GM18861 (cell line): ENCODE results near the gene GARS1.

Source experiments
- ATAC-seq: cut with Tn5 transposase; IDR thresholded peaks from one replicate; pipeline ENCODE4 v1.9.1; 2021; ENCODE audit not compliant: unreplicated experiment

GARS1 gene

GRCh38 chr7:30674420-30674819, 79.7 kb downstream of the GARS1 start:
- no peak for ATAC-seq

GRCh38 chr7:30674876-30675275, 80.2 kb downstream of the GARS1 start:
- ATAC-seq: no peak

GRCh38 chr7:30678805-30679204, 84.1 kb downstream of the GARS1 start:
- no peak for ATAC-seq

- no peak for ATAC-seq
These were observed 85.0 kb downstream of the GARS1 start for GRCh38 chr7:30679664-30680063.

GRCh38 chr7:30681331-30681797, 86.7 kb downstream of the GARS1 start:
- ATAC-seq: no peak

- ATAC-seq: no peak
These were observed 87.1 kb downstream of the GARS1 start for GRCh38 chr7:30681815-30682211.

GRCh38 chr7:30682212-30683083, 87.8 kb downstream of the GARS1 start, which contains the start of gene CRHR2:
Gene CRHR2 (minus strand): TSS chr7:30682456. CDS start chr7:30682280, 176 bp downstream.
- ATAC-seq: no peak

GRCh38 chr7:30683306-30683705, 88.6 kb downstream of the GARS1 start:
- no peak for ATAC-seq
